ENCODE results near the gene GTF3C1.

GRCh38 chr16:27585200-27585599 lies 35.5 kb upstream of the GTF3C1 start:
- TF ChIP-seq EP300 (IDR thresholded peaks at IDR 0.05): no peak
- no peak for TF ChIP-seq POLR2AphosphoS5 (IDR thresholded peaks at IDR 0.05)
- TF ChIP-seq, protein P1, sequence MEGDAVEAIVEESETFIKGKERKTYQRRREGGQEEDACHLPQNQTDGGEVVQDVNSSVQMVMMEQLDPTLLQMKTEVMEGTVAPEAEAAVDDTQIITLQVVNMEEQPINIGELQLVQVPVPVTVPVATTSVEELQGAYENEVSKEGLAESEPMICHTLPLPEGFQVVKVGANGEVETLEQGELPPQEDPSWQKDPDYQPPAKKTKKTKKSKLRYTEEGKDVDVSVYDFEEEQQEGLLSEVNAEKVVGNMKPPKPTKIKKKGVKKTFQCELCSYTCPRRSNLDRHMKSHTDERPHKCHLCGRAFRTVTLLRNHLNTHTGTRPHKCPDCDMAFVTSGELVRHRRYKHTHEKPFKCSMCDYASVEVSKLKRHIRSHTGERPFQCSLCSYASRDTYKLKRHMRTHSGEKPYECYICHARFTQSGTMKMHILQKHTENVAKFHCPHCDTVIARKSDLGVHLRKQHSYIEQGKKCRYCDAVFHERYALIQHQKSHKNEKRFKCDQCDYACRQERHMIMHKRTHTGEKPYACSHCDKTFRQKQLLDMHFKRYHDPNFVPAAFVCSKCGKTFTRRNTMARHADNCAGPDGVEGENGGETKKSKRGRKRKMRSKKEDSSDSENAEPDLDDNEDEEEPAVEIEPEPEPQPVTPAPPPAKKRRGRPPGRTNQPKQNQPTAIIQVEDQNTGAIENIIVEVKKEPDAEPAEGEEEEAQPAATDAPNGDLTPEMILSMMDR (IDR thresholded peaks at IDR 0.05): no peak
